LNCaP clone FGC (cell line): ENCODE results near the gene YKT6.

Source experiments
- DNase-seq: peaks from one replicate; pipeline ENCODE4 v3.0.0-alpha.2; 2011; ENCODE audit warnings: low read depth
- H3K4me3 ChIP-seq: 2 replicates; pipeline ENCODE4 v1.5.1; 2011; ENCODE audit warnings: mild to moderate bottlenecking, low read depth, low read length, control low read depth
- TF ChIP-seq, protein P1 (sequence below): IDR thresholded peaks from 2 replicates; pipeline ENCODE4 v1.5.1; 2012; ENCODE audit warnings: mild to moderate bottlenecking; ENCODE audit not compliant: control insufficient read depth, insufficient read depth; ENCODE audit errors: extremely low read depth

Gene YKT6

GRCh38 chr7:44251269-44251668, 50.5 kb downstream of the YKT6 start:
- TF ChIP-seq, protein P1, sequence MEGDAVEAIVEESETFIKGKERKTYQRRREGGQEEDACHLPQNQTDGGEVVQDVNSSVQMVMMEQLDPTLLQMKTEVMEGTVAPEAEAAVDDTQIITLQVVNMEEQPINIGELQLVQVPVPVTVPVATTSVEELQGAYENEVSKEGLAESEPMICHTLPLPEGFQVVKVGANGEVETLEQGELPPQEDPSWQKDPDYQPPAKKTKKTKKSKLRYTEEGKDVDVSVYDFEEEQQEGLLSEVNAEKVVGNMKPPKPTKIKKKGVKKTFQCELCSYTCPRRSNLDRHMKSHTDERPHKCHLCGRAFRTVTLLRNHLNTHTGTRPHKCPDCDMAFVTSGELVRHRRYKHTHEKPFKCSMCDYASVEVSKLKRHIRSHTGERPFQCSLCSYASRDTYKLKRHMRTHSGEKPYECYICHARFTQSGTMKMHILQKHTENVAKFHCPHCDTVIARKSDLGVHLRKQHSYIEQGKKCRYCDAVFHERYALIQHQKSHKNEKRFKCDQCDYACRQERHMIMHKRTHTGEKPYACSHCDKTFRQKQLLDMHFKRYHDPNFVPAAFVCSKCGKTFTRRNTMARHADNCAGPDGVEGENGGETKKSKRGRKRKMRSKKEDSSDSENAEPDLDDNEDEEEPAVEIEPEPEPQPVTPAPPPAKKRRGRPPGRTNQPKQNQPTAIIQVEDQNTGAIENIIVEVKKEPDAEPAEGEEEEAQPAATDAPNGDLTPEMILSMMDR = no peak
- DNase-seq = no peak
- H3K4me3 ChIP-seq = no peak overlapping the region

DNA sequence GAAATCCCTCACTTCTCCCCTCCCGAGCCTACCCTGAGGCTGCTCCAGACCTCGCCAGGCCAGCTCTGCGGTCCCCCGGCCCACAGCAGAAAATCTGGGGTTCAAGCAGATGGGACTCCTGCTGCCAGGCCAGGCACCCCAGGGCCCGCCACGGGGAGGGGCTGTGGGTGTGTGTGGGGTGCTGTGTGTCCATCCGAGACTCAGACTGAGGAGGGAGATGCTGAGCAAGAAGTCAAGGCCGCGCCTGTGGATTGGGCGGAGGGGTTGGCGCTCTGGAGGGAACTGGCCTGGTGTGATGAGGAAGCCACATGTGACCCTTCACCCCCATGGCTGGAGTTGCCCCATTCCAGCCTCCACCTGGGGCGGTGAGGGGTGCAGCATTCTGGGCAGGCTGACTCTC, 51.1 kb downstream of the YKT6 start:
- DNase-seq = no peak
- H3K4me3 ChIP-seq = no peak overlapping the region
- TF ChIP-seq, protein P1 = no peak

DNA sequence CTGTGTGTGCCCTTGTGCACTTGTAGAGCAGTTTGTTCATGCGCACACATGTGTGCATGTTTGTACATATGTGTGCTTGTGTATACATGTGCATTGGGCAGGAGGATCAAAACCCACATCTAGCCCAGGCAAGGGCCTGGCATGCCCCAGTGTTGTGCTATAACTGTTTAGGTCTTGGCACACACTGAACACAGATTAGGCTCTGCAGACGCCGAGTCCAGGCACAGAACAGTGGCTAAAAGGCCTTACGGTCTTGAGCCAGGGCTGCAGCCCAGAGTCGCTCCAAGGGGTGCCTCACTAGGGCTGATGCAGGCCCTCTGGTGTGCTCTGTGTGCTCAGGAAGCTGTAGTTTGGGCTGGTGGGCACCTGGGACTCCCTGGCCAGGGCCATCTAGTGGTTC, 55.7 kb downstream of the YKT6 start:
- no peak overlapping the region for H3K4me3 ChIP-seq
- no peak for DNase-seq
- TF ChIP-seq, protein P1 = no peak

DNA sequence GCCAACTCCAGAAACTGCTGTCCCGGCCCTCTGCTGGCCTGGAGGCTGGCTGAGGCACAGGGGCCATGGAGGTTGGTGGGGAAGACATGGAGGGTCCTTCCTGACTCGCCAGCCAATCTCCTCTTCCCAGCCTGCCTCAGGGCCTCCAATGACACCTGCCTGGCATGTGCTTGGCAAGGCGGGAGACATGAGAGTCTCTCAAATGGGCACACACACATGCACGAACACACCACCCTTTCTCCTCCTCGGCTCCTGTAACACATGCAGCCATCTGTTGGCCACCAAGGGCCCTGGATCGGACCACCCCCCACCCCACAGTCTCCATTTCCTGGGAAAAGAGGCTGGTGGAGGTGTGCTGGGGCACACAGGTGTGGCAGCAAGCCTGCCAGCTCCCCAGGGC, 56.4 kb downstream of the YKT6 start:
- no peak for DNase-seq
- TF ChIP-seq, protein P1 = no peak
- no peak overlapping the region for H3K4me3 ChIP-seq

GRCh38 chr7:44257618-44258422, 57.0 kb downstream of the YKT6 start:
- no peak for DNase-seq
- TF ChIP-seq, protein P1 = no peak
- H3K4me3 ChIP-seq = no peak overlapping the region

GRCh38 chr7:44258423-44258760, 57.6 kb downstream of the YKT6 start:
- H3K4me3 ChIP-seq = no peak overlapping the region
- TF ChIP-seq, protein P1 = no peak
- DNase-seq = no peak
